HG02763 (cell line): Measurements from ENCODE around the gene DXO.
"Not testable (repeated sequence)": the region's sequence is repeated elsewhere in the genome, so short reads cannot be mapped to it uniquely, and the experiment has no call there.

Source experiments
- ATAC-seq: cut with Tn5 transposase; IDR thresholded peaks from one replicate; pipeline ENCODE4 v1.9.1; 2021; ENCODE audit warnings: mild to moderate bottlenecking, moderate library complexity; ENCODE audit not compliant: unreplicated experiment

Gene DXO

DNA sequence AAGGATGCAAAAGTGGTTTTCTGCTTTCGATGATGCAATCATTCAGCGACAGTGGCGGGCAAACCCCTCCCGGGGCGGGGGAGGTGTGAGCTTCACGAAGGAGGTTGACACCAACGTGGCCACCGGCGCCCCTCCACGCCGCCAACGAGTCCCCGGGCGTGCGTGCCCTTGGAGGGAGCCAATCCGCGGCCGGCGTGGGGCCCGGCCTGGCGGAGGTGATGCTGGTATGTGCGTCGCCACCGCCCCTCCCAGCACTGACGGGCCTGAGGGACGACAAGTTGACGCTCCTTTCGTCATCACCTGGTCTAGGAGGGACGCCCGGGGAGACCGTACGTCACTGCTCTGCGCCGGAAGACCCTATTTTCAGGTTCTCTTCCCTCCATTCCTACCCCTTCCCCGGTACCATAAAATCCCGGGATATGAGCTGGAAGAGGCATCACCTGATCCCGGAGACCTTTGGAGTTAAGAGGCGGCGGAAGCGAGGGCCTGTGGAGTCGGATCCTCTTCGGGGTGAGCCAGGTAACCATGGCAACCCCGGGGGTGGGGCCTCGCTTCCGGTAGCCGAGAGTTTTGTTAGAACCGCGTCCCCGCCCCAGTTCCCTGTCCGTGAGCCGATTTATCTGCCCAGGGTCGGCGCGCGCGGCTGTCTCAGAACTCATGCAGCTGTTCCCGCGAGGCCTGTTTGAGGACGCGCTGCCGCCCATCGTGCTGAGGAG lies at the start of gene DXO:
DXO (minus strand) TSS at position 146 of the 716 bp plus-strand sequence. CDS start 463 bp downstream, outside the sequence.
- ATAC-seq: peak; percentile 83

DNA sequence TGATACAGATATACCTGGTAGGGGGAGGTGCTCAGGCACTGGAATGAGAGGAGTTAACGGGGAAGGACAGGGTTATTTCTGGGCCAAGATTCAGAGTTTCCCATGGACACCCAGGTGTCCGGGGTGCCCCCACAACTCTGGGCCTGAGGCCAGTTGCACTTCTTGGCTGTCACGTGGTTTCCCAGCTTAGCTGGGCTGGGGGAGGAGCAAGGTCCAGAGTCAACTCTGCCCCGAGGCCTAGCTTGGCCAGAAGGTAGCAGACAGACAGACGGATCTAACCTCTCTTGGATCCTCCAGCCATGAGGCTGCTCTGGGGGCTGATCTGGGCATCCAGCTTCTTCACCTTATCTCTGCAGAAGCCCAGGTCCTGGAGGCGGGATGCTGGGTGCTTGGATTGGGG lies 42.6 kb upstream of the DXO start, which contains the start of gene C4B:
C4B (plus strand) TSS at position 249 of the 400 bp plus-strand sequence; CDS start at position 300, 51 bp downstream.
- not testable (repeated sequence) for ATAC-seq

DNA sequence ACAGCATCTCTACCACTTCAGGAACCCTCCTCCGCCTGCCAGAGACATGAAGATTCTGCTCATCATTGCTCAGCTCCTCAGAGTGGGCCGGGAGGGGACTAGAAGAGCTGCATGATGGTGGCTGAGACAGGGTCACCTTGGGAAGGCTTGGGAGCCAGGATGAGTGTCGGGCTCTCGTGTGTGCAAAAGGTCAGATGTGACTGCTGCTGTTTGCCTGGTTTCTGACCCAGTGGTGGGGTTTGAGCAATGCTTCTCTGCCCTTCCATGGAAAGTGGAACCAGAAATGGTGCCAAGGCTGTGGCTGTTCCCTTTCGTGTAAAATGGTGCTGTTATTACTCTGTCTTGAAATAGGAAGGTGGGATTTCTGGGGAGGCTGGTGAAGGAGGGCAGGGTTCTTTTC lies 41.8 kb upstream of the DXO start:
- not testable (repeated sequence) for ATAC-seq

DNA sequence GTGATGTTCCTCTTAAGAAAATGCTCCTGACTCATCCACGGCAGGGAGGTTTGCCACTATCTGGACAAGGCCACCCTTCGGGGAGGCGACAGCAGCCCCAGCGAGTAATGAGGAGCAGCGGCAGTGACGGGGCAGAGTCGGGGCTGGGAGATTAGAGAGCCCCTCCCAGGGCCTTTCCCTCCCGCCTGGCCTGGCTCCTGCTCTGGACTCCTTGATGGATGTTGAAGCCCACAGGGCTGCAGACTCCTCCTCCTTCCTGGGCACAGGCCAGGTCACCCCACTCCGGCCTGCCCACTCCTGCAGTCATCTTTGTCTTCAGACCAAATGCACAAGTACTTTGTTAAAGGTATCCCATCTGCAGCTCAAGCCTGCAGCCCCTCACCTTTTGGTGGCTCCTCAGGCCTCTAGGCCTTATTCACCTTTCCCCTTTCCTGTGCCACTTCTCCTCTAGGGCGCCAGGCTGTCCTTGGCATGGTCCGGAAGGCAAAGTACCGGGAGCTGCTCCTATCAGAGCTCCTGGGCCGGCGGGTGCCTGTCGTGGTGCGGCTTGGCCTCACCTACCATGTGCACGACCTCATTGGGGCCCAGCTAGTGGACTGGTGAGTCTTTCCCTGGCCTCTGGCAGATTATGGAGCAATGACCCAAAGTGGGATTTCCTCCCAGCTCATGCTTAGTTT lies 41.1 kb upstream of the DXO start:
- not testable (repeated sequence) for ATAC-seq

DNA sequence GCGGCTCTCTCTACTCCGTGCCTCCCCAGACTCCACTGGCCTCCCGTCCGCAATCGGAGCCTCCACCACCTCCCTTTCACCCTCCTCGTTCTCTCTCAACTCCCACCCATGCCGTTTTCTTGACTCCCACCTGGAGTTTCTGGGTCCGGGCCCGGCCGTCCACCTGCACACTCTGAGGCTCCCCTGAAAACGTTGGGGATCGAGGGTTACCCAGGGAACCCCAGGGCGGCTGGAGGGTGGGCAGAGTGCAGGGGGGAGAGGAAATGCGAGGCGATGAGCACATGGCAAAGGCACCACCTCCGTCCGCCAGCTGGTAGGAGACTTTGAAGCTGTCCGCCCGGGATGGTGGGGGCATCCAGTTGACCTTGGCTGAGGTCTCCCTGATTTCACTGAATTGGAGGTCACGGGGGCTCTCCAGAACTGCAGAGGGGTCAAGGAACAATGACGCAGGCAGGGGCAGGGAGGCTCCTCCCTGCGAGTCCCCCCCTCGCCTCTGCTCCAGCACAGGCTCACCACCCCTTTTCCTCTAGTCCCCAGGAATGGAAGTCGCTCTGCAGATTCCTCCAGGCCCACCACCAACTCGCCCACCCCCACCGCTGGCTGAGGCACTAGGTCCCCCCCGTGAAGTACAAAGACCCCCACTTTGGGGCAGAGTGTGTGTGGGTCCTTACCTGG lies 39.1 kb upstream of the DXO start:
- not testable (repeated sequence) for ATAC-seq

DNA sequence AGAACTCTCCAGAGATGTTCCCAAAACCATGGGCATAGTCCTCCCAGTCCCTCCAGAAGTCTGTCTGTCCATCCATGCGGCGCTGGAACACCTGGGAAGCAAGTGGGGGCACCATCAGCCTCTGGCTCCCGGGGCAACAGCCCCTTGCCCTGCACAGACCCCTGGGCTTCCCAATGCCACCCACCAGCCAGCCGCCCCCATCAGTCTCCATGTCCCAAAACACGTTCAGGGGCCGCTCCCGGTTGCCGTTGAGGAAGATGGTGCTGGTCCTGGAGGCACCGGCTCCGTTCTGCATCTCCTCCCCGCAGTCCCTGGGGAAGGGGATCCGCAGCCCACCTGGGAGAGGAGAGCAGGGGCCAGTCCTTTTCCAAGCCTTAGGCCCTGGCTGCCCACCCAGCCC lies 37.6 kb upstream of the DXO start:
- ATAC-seq: not testable (repeated sequence)

DNA sequence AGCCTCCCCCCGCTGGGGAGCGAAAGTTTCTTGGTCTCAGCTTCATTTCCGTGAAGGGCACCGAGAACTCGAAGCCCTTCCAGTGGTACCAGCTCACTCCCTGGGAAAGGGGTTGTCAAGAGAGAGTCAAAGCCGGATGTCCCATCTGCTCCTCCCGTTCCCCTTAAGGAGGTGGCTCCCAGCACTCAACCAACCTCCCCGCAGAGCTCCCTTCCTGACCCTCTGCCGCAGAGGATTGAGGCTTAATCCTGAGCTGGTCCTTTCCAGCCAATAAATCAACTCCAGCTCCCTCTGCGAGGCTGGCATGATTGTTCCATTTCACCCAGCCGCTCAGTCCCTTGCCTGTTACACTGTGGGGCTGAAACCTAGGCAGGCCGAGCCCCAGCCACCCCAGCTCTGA lies 36.7 kb upstream of the DXO start:
- ATAC-seq: not testable (repeated sequence)

DNA sequence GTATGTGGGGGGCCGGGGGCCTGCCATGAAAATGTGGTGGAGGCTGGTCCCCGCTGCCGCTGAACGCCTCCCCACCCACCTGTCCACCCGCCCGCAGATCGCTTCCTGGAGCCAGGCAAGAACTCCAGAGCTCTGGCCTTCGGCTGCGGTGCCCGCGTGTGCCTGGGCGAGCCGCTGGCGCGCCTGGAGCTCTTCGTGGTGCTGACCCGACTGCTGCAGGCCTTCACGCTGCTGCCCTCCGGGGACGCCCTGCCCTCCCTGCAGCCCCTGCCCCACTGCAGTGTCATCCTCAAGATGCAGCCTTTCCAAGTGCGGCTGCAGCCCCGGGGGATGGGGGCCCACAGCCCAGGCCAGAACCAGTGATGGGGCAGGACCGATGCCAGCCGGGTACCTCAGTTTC lies 36.1 kb upstream of the DXO start:
- ATAC-seq: not testable (repeated sequence)

DNA sequence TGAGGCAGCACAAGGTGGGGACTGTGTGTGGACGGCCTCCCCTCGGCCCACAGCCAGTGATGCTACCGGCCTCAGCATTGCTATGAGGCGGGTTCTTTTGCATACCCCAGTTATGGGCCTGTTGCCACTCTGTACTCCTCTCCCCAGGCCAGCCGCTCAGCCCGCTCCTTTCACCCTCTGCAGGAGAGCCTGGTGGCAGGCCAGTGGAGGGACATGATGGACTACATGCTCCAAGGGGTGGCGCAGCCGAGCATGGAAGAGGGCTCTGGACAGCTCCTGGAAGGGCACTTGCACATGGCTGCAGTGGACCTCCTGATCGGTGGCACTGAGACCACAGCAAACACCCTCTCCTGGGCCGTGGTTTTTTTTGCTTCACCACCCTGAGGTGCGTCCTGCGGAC lies 35.1 kb upstream of the DXO start:
- ATAC-seq: not testable (repeated sequence)

DNA sequence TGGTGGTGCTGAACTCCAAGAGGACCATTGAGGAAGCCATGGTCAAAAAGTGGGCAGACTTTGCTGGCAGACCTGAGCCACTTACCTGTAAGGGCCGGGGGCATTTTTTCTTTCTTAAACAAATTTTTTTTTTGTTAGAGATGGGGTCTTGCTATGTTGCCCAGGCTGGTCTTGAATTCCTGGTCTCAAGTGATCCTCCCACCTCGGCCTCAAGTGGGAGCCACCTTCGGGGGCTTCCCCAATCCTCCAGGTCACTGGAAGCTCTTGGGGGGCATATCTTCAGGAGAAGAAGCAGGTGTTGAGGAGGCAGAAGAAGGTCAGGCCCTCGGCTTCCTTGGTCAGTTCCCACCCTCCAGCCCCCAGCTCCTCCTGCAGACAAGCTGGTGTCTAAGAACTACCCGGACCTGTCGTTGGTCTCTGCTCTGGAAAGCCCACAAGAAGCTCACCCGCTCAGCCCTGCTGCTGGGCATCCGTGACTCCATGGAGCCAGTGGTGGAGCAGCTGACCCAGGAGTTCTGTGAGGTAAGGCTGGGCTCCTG lies 34.1 kb upstream of the DXO start:
- not testable (repeated sequence) for ATAC-seq

DNA sequence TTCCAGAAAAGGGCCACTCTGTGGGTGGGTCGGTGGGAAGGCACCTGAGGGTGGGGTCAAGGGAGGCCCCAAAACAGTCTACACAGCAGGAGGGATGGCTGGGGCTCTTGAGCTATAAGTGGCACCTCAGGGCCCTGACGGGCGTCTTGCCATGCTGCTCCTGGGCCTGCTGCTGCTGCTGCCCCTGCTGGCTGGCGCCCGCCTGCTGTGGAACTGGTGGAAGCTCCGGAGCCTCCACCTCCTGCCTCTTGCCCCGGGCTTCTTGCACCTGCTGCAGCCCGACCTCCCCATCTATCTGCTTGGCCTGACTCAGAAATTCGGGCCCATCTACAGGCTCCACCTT lies 33.6 kb upstream of the DXO start:
- not testable (repeated sequence) for ATAC-seq

DNA sequence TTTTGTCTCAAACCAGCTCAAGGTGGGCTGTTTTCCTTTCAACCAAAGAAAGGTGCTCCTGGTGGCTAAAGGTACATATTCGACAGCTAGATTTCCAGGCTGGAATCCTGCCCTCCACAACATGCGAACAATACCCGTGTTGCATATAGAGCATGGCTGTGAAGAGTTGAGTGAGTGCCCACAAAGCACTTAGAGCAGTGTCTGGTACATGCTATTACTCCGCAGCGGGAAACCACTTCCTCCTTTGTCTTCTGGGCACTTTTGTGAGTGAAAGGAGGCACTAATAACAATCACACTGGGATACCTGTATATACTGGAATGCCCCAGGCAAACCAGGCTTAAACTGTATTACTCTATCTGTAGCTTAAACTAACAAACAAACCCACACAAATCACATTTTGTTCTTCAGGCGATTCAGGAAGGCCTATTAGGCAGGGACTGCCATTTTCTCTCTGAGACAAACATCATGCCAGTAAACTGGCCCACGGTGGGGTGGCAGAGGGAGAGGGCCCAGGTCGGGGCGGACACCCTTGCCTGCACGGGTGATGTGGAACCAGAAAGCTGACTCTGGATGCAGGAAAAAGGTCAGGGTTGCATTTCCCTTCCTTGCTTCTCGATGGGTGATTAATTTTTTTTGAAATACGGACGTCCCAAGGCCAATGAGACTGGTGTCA lies 33.1 kb upstream of the DXO start:
- not testable (repeated sequence) for ATAC-seq

DNA sequence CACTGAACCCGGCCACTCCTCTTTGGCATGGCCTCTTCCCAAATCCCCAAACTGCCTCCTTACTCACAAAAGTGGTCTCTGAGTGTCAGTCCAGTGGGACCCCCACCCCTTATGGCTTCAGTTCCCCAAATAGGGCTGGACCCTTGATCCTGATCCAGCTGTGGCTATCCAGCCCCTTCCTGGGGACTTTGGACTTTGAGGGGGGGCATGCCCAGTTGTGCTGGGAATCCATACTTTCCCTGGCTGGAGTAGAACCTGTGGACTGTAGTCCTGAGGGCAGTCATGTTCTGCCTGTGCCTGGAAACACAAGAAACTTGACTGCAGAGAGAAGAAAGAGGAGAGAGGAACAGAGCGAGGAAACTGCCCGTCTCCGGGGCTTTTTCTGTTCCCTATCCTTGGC lies 32.5 kb upstream of the DXO start:
- ATAC-seq: not testable (repeated sequence)

DNA sequence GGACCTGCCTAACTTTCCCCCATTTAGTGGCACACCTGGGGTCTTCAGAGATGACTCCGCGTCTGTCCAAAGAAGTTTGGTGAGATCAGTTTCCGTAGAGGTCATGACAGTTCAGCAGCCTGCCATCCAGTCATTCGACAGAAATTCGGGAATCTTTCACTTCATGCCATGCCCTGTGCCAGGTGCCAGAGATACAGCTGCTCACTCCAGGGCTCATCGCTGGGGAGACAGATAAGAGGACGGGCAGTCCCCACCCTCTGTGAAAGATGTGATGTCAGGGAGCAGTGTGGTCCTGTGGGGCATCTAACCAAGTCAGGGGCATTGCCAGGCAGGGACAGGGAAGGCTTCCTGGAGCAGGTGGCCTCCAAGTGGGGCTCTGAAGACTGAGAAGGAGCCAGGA lies 31.4 kb upstream of the DXO start:
- not testable (repeated sequence) for ATAC-seq

DNA sequence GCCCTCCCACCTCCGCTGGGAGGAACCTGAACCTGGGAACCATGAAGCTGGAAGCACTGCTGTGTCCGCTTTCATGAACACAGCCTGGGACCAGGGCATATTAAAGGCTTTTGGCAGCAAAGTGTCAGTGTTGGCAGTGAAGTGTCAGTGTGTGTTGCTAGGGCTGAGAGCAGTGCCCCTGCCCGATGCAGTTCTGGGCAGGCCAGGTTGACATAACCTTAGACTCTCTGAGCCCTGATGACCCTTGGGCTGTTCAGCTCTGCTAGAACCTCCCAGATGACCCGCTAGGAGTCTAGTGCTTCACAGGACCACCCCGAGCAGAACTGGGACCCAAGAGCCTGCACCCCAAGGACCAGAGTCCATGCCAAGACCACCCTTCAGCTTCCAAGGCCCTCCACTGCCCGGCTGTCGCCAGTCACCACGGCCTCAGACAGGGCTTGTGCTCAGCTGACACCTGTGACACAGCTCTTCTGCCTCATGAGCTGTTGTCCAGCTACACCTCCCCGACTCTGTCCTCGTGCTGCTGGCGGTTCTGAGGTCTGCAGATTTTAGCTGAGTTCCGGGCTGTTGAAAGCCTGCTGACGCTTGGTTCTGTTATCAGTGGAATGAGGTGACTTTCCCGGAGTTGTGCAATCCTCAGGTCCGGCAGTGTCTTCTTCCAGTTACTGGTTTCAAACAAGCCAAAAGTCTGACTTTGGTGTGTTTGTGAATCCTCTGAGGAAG lies 30.8 kb upstream of the DXO start:
- ATAC-seq: not testable (repeated sequence)

DNA sequence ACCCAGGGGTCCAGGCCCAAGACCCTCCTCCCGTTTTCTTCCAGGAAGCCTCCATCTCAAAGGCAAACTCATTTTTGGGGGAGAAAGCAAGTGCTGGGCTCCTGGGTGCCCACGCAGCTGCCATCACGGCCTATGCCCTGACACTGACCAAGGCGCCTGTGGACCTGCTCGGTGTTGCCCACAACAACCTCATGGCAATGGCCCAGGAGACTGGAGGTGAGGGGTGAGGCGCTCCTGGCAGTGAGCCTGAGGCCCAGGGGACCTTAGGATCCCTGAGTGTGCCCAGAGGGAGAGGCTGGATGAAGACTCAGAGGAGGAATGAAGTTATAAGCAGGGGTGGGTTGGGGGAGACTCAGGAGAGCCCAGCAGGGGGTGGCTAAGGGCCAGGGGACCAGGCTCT lies 24.4 kb upstream of the DXO start:
- not testable (repeated sequence) for ATAC-seq

DNA sequence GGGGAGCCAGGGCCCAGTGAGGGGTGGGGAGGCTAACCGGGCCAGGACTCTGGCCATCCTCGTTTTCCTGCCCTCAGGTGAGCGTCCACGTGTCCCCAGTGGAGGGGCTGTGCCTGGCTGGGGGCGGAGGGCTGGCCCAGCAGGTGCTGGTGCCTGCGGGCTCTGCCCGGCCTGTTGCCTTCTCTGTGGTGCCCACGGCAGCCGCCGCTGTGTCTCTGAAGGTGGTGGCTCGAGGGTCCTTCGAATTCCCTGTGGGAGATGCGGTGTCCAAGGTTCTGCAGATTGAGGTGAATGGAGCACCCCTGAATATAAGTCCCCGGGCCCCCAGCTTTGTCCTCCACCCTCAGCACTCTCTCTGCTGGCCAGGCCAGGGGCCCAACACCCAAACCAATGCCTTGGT lies 22.5 kb upstream of the DXO start:
- ATAC-seq: not testable (repeated sequence)

DNA sequence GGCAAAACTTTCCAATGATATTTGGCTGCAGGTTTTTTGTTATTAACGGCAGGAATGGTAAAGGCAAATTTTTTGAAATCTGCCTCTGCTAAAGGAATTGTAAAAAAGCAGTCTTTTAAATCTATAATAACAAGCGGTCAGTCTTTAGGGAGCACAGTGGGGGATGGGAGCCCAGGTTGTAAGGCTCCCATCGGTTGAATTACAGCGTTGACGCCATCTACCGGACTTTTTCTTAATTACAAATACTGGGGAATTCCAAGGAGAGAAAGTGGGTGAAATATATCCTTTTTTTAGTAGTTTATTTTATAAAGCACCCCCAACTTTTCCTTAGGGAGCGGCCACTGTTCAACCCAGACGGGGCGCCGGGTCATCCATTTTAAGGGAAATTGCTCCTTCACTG lies 17.4 kb upstream of the DXO start:
- ATAC-seq: not testable (repeated sequence)

DNA sequence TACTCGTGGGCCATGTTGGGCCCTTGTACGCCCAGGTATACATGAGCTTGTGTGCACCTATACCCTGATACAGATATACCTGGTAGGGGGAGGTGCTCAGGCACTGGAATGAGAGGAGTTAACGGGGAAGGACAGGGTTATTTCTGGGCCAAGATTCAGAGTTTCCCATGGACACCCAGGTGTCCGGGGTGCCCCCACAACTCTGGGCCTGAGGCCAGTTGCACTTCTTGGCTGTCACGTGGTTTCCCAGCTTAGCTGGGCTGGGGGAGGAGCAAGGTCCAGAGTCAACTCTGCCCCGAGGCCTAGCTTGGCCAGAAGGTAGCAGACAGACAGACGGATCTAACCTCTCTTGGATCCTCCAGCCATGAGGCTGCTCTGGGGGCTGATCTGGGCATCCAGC lies 9.8 kb upstream of the DXO start, which contains the start of gene C4A:
C4A (plus strand) TSS at position 314 of the 400 bp plus-strand sequence; CDS start at position 365, 51 bp downstream.
- not testable (repeated sequence) for ATAC-seq

DNA sequence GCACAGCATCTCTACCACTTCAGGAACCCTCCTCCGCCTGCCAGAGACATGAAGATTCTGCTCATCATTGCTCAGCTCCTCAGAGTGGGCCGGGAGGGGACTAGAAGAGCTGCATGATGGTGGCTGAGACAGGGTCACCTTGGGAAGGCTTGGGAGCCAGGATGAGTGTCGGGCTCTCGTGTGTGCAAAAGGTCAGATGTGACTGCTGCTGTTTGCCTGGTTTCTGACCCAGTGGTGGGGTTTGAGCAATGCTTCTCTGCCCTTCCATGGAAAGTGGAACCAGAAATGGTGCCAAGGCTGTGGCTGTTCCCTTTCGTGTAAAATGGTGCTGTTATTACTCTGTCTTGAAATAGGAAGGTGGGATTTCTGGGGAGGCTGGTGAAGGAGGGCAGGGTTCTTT lies 9.1 kb upstream of the DXO start:
- not testable (repeated sequence) for ATAC-seq
